ENCODE results near the gene SEZ6. TPM values are rescaled to one million over a fixed set of nuclear protein-coding genes. Genes with fewer than 3 reads are reported as not detected.

The SEZ6 gene
- total RNA-seq, 1 donor from 2014 or later, result not detected

- intact Hi-C loops (cut with micrococcal nuclease), result no loop called here
These were observed 27.4 kb downstream of the SEZ6 start for GRCh38 chr17:28978356-28978964.

DNA sequence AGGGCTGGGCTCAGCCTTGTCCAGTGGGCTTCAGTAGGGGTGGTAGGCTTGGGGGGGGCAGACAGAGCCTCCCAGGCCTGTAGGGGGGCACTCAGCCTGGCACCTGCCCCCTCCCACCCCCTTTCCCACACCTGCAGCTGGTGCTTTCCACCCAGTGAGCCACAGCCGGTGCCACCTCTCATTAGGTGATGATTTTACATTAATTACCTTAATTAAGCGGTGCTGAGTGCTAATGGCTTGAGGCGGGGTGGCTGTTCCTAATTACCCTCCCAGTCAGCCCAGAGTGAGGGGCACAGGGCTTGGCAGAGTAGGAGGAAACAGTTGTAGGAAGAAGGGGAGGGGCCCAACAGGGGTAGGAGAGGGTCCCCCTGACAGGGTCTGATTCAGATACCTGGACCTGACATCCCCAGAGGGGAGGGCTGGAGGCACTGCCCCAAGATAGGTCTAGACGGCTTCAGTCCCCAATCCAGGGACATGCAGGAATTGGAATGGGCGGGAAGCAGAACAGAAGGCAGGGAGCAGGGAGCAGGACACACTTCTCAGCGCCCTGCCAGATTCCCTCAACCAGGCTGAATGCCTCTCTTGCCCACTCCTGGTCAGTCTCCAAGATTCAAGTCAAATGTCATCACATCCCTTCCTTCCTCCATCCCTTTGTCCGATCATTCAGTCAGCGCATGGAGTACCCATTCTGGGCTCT is 28.0 kb downstream of the SEZ6 start:
- intact Hi-C loops (cut with micrococcal nuclease), result no loop called here

DNA sequence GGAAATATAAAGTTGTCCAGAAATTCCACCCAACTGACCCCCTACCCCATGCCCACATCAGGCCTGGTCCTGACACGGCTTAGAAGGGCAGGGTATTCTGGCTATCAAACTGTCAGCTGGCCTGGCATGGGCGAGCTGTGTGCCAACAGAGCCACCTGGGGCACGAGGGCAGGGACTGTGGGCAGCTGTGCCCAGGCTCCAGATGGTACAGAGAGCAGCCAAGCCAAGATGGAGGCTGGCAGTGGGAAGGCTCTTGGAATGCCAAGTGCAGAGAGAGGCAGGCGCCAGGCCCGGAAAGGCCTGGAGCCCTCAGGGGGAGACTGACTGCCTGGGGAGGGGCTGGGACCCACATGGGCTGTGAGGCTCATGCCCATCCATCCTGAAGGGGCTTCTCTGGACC is 30.2 kb downstream of the SEZ6 start:
- intact Hi-C loops (cut with micrococcal nuclease), result no loop called here

DNA sequence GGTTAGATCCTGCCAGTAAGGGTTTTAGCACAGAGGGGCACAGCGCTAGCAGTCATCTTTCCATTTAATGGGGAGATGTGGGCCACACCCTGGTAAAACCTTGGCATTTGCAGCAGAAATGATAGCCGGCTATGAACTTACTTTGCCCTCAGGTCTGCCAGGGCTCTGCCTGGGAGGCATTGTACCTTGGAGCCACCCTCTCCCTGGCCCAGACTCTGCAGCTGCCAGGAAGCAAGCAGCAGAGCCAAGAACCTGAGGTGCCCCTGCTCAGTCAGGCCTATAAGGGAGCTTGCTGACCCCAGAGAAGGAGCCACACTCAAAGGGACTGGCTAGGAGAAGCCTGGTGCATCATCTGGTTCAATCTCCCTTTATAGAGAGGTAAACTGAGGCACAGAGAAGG is 30.8 kb downstream of the SEZ6 start:
- intact Hi-C loops (cut with micrococcal nuclease), result no loop called here

GRCh38 chr17:28974451-28974850 is 31.4 kb downstream of the SEZ6 start:
- intact Hi-C loops (cut with micrococcal nuclease), result no loop called here

GRCh38 chr17:28973425-28973824 is 32.4 kb downstream of the SEZ6 start:
- intact Hi-C loops (cut with micrococcal nuclease), result no loop called here

DNA sequence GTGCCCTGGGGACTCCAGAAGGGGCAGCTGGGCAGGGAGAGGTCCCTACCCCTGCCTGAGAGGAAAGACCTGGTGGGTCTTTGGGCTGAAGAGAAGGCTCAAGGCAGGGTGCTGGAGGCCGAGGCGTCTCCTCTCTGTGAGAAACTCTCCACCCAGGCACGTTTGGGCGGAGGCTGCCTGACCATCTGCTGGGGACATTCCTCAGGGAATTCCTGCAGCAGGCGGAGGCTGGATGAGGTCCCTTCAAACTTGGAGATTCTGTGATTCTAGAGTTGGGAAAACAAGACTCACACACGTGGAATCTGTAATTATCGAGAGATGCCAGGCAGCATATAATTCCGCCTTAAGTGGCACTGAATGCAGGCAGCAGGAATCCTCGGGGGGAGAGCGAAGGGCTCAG is 33.4 kb downstream of the SEZ6 start:
- intact Hi-C loops (cut with micrococcal nuclease), result no loop called here

GRCh38 chr17:28970879-28971278 is 35.0 kb downstream of the SEZ6 start:
- intact Hi-C loops (cut with micrococcal nuclease), result no loop called here

GRCh38 chr17:28969706-28970393 is 36.0 kb downstream of the SEZ6 start:
- intact Hi-C loops (cut with micrococcal nuclease), result no loop called here

DNA sequence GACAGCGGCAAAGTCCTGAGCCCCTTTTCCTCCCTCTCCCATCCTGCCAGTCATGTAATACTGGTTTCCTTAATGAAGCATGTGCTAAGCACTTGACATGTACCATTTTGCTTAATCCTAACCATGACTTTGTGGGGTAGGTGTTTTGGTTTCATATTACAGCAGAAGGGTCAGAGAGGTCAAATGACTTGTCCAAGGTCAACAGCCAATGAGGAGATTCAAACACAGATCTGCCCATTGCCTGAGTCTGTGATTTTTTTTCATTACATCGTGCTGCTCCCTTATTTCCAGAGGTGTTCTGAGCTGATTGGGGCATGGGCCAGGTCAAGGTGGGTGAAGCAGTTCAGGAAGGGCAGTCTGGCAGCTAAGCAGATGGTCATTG is 36.9 kb downstream of the SEZ6 start:
- intact Hi-C loops (cut with micrococcal nuclease), result no loop called here

DNA sequence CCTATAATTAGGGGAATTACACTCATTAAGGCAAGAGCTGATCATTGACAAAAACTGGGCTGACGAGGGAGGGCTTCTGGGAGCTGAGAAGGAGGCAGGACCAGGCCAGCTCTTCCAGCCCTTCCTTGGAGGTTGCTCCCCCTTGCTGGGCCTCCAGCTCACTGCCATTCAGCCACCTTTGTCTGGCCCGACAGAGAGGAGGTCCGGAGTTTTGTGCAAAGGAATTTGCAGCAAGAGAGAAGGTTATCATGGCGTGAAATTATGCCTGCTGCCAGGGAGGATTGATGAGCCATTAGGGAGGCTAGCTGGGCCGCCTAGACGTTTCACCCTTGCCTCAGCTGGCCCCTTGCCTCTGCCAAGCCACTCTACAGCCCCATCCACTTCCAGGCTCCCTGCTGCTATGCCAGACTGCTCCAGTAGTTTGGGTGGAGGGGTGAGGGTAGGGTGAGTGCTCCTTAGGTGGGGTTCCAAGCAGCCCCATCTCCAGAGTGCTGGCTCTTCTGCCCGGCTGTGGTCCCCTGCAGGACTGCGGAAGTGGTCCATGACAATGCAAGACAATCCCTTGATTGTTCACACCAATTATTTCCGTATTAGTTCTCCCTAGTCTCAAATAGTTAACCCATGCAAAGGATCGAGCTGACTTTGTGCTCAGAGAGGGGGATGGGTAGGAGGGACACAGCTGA is 37.5 kb downstream of the SEZ6 start:
- intact Hi-C loops (cut with micrococcal nuclease), result no loop called here

DNA sequence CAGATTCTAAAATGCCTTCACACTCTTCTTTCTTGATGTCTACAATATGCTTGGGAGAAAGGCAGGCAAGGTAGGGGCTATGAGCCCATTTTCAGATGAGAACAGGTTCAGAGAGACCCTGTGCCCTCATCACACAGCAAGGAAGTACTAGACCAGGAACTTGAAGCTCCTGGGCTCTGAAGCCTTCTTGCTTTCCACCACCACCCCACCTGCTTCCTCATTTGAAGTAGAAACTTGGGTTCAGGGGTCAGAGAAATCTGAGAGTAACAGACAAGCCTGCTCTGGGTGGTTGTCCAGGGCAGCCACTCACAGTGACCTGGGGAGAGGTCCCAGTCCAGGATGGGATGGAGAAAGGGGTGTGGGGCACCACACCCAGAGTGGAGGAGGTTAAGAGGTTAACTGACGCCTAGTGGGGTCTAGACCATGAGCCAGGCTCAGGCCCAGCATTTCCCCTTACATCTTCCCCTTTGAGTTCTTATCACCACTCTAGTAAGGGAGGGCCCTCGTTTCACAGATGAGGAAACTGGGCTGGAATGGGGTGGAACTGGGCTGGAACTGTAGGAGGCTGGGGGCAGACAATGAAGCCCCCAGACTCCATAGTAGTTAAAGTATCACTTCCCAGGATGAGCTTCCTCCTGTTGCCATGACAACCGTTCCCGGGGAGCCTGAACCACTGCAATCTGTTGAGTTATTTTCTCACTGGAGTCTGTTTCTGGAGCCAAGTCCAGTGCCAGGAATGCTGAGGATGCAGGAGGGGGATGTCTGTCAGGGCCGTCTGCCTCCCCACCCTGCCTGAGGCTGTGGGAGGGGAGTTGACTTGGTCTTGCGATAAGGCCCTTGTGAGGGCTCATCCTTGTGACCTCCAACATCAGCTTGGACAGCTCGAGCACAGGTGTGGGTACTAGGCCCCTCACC is 38.4 kb downstream of the SEZ6 start:
- intact Hi-C loops (cut with micrococcal nuclease), result no loop called here

- intact Hi-C loops (cut with micrococcal nuclease), result no loop called here
These were observed 42.0 kb downstream of the SEZ6 start for GRCh38 chr17:28963841-28964240.

- intact Hi-C loops (cut with micrococcal nuclease), result no loop called here
These were observed 42.7 kb downstream of the SEZ6 start for GRCh38 chr17:28963055-28963611.

DNA sequence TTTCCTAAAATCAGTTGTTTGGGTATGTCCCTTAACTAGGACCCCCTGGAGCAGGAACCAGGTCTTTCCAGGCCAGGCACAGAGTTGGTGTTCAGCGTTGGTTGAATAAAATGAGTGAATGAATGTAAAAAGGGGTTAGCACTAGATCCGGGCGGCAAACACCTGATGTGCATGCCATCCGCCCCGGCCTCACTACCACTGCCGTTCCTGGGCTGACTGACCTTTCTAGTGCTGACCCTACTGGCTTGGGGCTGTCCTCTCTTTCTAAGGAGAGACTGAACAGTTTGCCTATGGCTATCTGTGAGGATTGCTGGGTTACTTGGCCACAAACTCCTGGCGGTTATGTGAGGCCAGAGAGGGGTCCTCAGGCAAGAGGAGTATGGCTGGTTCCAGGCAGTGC is 44.4 kb downstream of the SEZ6 start:
- intact Hi-C loops (cut with micrococcal nuclease), result no loop called here

GRCh38 chr17:28960256-28961061 is 45.4 kb downstream of the SEZ6 start:
- intact Hi-C loops (cut with micrococcal nuclease), result no loop called here

DNA sequence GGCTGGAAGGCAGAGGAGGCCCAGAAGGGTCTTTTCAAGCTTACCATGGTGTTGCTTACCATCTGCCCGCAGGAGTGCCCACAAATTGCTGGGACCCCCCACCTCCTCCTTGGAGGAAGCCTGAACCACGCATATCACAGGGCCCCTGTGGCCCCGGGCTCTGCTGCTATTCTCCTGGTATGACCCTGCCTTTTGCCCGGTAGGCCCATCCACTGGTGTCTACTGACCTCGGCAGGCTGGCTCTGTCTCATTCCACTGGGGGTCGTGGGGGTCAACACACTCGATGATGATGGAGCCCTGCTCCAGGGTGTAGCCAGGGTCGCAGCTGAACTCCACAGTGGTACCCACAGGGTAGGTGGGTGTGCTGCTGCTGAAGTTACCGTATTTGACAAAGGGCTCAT is 46.4 kb downstream of the SEZ6 start:
- intact Hi-C loops (cut with micrococcal nuclease), result loop anchor here (10.0 kb wide), 1 partner anchor 435 kb away; the partner anchor contains the start of gene TAOK1

- intact Hi-C loops (cut with micrococcal nuclease), result loop anchor here (10.0 kb wide), 1 partner anchor 436 kb away; the partner anchor contains the start of gene TAOK1
These were observed 46.9 kb downstream of the SEZ6 start for GRCh38 chr17:28958820-28959455.

- intact Hi-C loops (cut with micrococcal nuclease), result loop anchor here (10.0 kb wide), 1 partner anchor 437 kb away; the partner anchor contains the start of gene TAOK1
These were observed 47.9 kb downstream of the SEZ6 start for GRCh38 chr17:28957992-28958355.
